Uterus (tissue), 2 donors: ENCODE results near the gene KCND2.

Experiments
- POLR2A ChIP-seq, 2 donors: fragments of 450-650 bp; IDR thresholded peaks; one replicate each; pipeline ENCODE4 v1.6.1; 2016; ENCODE audit warnings: antibody characterized with exemption in 2 of 2, mild to moderate bottlenecking in 1 of 2, moderate library complexity in 1 of 2
- TF ChIP-seq, protein P1 (sequence below), 4 experiments: fragments of 200-600 bp in 2 of 4; fragments of 450-650 bp in 2 of 4; sonication (generic) in 2 of 4; IDR thresholded peaks; one replicate each; pipeline ENCODE4 v1.5.1; 2016 to 2019; ENCODE audit warnings: antibody characterized with exemption in 4 of 4, mild to moderate bottlenecking in 2 of 4, moderate library complexity in 1 of 4

DNA sequence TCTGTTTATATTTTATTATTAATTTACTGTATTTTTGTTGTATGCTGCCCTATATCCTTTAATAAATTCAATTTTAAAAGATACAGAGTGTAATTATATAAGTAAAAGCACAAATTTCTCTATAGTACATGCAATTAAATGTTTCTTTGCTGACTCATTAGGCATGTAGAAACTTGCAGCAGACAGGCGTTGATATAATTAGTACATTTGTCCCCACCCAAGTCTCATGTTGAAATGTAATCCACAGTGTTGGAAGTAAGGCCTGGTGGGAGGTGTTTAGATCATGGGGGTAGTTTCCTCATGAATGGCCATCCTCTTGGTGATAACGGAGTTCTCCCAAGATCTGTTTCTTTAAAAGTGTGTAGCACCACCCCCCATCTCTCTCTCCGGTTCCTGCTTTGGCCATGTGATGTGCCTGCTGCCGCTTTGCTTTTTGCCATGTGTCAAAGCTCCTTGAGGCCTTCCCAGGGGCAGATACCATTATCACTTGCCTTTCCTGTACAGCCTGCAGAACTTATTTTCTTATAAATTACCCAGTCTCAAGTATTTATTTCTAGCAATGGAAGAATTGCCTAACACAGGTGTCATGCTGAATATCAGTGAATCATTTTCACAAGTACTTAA is 521.2 kb downstream of the KCND2 start:
- TF ChIP-seq POLR2A (IDR thresholded peaks at IDR 0.05): no peak
- TF ChIP-seq, protein P1, sequence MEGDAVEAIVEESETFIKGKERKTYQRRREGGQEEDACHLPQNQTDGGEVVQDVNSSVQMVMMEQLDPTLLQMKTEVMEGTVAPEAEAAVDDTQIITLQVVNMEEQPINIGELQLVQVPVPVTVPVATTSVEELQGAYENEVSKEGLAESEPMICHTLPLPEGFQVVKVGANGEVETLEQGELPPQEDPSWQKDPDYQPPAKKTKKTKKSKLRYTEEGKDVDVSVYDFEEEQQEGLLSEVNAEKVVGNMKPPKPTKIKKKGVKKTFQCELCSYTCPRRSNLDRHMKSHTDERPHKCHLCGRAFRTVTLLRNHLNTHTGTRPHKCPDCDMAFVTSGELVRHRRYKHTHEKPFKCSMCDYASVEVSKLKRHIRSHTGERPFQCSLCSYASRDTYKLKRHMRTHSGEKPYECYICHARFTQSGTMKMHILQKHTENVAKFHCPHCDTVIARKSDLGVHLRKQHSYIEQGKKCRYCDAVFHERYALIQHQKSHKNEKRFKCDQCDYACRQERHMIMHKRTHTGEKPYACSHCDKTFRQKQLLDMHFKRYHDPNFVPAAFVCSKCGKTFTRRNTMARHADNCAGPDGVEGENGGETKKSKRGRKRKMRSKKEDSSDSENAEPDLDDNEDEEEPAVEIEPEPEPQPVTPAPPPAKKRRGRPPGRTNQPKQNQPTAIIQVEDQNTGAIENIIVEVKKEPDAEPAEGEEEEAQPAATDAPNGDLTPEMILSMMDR (IDR thresholded peaks at IDR 0.05): no peak
